NCI-H1105 (cell line): ENCODE results near the gene LRTM2.

Source experiments
- DNase-seq: peaks from one replicate; lab custom pipeline; 2025; lab: John Stamatoyannopoulos, UW

The LRTM2 gene

GRCh38 chr12:1865284-1865866, 45.0 kb downstream of the LRTM2 start:
- DNase-seq, result no peak

DNA sequence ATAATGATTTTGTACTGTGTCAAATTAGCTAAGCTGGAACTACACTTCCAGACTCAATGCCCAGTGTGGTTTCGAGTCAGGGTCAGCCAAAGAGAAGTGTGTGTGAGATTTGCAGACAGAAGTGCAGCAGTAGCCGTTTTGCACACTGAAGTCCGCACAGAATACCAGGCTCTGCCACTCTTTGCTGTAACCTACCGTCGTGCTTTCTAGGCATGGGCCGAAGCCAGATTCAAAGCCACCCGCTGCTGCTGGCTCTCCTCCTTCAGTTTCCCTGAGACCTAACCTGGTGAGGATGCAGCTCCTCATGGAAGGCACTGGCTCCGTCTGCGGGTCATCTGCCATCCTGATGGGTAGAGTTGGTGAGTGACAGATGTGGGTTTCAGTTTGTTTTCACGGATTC, 48.8 kb downstream of the LRTM2 start:
- no peak for DNase-seq

- DNase-seq, result no peak
These were observed 49.7 kb downstream of the LRTM2 start for GRCh38 chr12:1870086-1870485.

- DNase-seq, result no peak
These were observed 50.9 kb downstream of the LRTM2 start for GRCh38 chr12:1870998-1871917.

DNA sequence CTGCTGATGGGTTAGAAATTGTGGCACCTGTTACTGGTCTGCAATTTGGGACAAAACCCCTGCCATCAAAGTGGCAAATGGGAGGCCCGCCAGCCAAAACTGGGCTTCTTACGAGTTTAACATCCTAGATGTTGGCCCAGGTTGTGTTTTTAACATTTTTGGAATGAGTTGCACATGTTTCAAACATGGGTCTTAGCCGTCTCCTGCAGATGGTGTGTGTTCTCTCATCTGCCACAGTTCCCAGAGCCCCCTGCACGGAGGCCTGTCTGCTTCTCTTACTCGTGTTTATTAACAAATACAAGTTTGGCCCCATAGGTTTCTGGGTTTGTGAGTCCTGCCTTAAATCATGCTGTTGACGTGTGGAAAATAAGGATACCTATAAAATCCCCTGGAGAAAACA, 51.6 kb downstream of the LRTM2 start:
- no peak for DNase-seq

GRCh38 chr12:1872448-1872847, 52.1 kb downstream of the LRTM2 start:
- DNase-seq, result no peak

DNA sequence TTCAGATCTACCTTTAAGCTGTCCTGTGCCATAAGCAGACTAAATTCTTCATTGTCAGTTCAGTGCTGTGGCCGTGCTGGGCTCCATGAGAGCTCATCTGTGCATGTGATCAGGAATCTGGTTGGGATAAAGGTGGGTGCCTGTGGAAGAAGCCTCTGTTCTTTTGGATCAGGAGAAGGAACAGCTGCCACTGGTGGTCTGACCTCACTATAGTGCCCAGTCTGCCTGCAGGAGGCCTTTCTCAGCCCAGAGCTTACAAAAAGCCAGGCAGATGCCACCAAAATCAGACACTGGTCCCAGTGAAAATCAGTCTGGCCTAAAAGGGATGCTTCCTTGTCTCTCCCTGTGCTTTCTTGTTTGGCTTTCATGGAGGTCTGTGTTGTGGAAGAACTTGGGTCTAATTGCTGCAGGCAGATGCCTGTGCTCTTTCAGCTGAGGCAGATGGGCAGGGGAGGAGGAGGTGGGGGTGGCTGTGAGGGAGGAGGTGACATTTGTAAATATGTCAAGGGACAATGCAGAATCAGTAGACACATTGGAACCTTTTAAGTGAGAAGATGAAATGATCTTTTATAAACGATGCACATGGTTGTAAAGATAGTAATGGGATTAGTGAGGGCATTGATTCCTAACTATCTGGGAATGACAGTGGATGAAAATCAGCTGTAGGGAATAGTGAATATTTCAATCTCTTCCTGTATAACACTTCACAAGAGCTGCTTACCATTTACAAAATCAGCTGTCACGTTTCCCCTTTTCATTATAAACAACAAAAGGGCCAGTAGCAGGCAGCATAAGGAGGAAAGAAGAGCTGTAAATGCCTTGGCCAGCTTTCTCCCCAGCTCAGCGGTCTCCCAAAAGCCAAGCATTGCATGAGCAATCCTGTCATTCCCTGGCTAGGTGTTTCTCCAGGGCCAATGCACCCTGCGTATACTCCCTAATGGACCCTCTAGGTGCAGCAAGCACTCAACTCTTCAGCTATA, 53.5 kb downstream of the LRTM2 start:
- no peak for DNase-seq

- DNase-seq, result no peak
These were observed 55.2 kb downstream of the LRTM2 start for GRCh38 chr12:1875608-1876007.

DNA sequence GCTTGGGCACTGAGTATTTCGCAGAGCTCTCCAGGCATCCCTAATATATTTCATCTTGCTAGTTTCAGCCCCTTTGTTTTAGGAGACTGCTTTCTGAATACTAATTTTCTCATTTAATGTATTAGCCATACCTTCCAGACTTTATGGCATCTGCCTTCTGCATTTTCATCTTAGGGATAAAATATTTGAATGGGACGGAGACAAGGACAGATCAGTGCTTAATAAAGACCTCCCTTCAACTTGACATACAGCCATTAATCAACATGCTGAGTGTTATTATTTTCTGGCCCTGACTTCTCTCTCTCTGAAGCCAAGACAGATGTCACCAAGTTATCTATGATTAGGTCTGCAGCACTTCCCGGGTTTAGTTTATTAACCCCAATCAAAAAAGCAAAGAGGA, 55.7 kb downstream of the LRTM2 start:
- DNase-seq, result no peak

DNA sequence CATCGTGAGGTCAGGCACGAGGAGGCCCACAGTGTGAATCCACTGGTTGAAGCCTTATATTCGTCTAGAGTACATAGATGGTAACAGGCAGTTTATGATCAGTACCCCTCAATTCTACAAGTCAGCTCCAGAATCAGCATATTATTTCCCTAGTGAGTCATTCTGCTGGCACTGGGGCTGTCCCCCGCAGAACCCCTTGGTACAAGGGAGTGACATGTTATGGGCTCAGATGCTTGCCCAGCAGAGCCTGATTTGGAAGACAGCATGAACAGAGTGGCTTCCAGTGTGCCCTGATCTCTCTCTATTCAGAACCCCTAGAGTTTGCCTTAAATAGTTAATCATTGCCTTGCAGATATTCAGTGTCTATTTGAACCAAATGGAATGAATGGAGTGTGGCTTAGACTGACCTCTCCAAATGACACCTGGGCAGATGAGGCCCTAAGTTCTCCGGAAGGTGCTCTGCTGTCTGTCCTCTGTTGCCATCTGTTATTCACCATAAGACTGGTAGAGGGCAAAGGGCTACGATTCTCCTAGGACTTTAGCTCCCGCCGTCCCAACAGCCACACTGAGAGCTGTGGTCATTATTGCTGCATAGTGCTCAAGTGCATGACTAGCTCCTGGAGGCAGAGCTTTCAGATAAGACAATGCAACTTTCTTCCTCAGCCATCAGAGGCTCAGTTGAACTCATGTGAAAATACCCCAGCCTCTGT, 57.0 kb downstream of the LRTM2 start:
- no peak for DNase-seq

GRCh38 chr12:1878214-1878613, 57.8 kb downstream of the LRTM2 start:
- DNase-seq, result no peak

GRCh38 chr12:1878695-1879094, 58.3 kb downstream of the LRTM2 start:
- DNase-seq, result no peak

DNA sequence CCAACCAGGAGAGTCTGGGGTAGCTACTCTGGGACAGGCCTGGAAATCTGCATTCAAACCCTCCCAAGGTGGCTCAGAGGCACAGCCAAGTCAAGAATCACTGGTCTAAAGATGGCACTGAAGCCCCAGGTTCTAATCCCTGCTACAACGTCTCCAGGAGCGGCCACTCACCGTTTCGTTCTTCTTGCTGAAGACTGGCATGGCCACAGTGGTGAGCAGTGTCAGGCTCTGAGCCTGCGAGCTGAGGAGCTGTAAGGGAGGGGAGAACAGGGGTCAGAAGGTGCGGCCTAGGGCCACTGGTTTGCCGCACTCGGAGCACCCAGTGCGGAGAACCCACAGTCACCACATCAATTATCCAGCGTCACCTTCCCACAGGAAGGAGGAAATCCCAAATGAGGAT, 59.3 kb downstream of the LRTM2 start:
- no peak for DNase-seq

DNA sequence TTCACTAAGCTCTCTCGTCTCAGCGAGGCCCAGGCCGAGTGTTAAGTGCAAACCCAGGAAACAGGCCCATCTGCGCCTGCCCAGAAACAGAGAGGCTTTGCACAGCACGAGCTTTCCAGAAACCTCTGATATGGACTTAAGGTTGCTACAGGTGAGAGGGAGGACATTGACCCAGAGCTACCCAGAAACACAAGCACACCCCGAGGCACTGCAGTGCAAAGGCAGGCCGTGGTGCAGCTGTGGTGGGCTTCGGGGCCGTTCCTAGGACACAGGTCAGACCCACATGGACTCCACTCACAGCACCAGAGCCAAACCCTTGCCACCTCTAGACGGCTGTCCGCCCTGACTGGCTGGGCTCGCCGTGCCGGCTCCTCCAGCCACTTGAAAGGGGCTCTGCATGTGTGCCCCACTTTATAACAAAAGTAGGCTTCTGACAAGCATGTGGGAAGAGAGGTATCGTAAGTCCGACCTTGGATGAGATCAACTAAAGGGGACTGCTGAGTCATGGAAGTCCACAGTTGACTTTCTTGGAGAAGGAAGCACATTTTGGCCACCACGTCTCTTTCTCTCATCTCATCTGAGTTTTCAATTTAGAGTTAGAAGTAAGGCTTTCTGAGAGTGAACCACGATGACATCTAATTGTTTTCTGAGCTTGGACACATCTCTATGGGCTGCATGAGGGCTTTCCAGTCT, 59.9 kb downstream of the LRTM2 start:
- no peak for DNase-seq

DNA sequence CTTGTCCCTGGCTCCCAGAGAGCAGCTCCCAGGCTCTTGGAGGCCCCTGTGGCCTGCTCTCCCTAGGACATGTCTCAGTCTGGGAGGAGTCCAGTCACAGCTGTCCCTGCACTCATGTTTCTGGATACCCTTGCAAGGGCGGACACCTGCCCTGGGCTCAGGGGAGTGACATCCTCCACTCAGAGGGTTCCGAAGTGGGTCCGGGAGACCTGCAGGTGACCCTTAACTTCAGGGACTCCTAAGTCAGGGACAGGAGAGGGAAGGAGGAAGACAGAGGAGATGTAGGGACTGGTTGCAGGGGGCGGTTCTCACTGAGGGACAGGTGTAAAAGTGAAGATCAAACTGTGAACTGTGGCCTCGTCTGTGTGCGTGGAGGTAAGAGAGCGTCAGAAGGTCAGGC, 60.5 kb downstream of the LRTM2 start:
- DNase-seq, result no peak

GRCh38 chr12:1881301-1881700, 60.9 kb downstream of the LRTM2 start:
- no peak for DNase-seq

- DNase-seq, result no peak
These were observed 61.6 kb downstream of the LRTM2 start for GRCh38 chr12:1881936-1882335.

DNA sequence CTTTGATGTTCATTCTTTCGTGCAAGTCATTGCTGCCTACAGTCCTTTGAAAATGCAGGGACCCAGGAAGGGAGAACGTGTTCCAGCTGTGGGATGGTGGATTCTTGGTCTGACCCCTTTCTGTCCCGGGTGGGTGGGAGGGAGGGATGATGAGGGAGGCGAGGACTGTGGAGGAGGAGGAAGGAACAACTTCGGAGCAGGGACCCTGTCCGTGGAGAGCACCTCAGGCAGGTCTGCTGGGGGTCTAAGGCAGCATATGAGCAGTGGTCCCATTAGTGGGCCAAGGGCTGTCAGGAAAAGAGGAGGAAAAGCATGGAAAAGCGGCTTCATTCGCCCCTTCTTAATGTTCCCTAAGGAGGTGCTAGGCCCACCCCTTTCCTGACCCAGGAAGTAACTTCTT, 62.0 kb downstream of the LRTM2 start:
- no peak for DNase-seq

DNA sequence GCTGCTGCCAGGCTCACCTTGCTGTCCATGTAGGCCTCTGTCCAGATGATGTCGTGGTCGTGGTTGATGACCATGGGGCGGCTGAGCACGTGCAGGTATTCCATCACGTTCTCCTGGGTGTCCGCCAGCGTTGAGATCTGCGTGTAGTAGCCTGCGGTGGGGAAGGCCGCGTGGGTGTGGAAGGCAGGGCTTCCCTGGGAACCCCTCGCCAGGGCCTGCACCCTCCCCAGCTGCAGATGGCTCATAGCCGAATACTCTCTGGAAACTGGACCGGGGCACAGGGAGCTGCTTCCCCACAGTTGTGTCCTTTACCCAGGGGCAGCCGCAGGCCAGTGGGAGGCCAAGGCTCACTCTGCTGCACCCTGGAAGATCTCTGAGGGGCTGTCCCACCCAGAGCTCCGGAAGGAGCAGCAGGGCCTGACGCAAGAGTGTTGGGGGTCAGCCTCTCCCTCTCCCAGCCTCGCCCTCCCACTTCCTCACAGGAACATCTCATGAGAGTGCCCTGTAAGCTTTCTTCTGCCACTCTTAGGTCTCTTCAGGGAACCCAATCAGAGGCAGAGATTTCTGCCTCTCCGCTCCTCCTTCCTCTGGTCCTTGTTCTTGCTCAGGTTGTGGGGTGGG, 62.6 kb downstream of the LRTM2 start:
- no peak for DNase-seq

DNA sequence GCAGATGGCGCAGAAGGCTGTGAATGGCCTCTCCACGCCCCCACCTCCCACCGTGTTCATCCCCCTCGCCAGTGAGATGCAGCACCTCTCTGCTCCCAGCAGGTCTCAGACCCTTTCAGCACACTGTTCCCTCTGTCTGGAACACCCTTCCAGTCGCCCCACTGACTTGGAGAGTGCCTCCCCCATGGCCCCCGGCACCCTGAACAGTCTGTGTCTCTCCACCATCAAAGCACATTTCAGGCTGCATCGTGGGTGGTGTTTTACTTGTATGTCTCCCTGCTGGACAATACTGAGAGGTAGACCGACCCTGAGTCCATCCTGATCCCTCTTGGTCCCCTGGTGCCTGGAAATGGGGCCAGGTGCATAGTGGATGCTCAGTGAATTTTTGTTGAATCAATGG, 63.1 kb downstream of the LRTM2 start:
- no peak for DNase-seq

- no peak for DNase-seq
These were observed 64.3 kb downstream of the LRTM2 start for GRCh38 chr12:1884651-1885050.
